Measurements from ENCODE around the gene DLX1.

DNA sequence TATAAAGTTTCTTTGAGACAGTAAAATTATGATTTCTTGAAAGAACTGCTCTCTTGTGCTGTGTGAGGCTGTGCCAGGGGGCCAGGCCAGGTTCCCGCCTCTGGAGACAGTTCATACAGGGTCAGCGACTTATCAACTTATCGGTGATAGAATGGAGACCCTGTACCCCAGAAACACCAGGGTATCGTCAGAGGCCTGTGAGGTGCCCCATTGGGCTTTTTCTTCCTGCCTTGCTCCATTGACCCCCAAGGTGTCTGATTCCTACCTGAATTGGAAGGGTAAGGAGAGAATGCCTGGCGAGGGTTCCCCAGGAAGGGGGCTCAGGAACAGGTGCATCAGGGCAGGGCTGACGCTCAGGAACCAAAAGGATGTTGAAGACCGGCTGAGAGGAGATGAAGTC lies 4.3 kb downstream of the DLX1 start:
- TF ChIP-seq, protein P1, sequence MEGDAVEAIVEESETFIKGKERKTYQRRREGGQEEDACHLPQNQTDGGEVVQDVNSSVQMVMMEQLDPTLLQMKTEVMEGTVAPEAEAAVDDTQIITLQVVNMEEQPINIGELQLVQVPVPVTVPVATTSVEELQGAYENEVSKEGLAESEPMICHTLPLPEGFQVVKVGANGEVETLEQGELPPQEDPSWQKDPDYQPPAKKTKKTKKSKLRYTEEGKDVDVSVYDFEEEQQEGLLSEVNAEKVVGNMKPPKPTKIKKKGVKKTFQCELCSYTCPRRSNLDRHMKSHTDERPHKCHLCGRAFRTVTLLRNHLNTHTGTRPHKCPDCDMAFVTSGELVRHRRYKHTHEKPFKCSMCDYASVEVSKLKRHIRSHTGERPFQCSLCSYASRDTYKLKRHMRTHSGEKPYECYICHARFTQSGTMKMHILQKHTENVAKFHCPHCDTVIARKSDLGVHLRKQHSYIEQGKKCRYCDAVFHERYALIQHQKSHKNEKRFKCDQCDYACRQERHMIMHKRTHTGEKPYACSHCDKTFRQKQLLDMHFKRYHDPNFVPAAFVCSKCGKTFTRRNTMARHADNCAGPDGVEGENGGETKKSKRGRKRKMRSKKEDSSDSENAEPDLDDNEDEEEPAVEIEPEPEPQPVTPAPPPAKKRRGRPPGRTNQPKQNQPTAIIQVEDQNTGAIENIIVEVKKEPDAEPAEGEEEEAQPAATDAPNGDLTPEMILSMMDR (conservative IDR thresholded peaks at IDR 0.05) = no peak
- TF ChIP-seq EZH2 (IDR thresholded peaks at IDR 0.05; ENCODE audit: low read depth) = no peak

Measured in PC-9 (cell line).